Kidney (tissue), 14 donors: ENCODE results near the gene NDUFB11. TPM values are rescaled to one million over a fixed set of nuclear protein-coding genes. Genes with fewer than 3 reads are reported as not detected.

Experiments used
- DNase-seq, 5 donors: peaks; one replicate each; pipeline ENCODE4 v3.0.0-alpha.2; 2013 to 2020
- FAIRE-seq: peaks from 2 replicates; lab custom pipeline; 2012; peaks lifted over from hg19 to GRCh38; lab: Jason Lieb, UNC
- H3K27ac ChIP-seq, 2 donors: one replicate each; pipeline ENCODE4 v1.7.0; 2013; ENCODE audit warnings: low read depth in 2 of 2, low read length in 2 of 2, inconsistent platforms in 1 of 2
- H3K27me3 ChIP-seq: one replicate; pipeline ENCODE4 v1.7.1; 2013; ENCODE audit warnings: low read length, inconsistent platforms; ENCODE audit not compliant: control insufficient read depth, insufficient read depth
- H3K36me3 ChIP-seq, 3 donors: one replicate each; pipeline versions ENCODE4 v1.7.0 to v1.7.1; 2013; ENCODE audit warnings: low read length in 3 of 3, control low read depth in 1 of 3, inconsistent platforms in 1 of 3; ENCODE audit not compliant: insufficient read depth in 3 of 3, control insufficient read depth in 2 of 3
- H3K4me1 ChIP-seq, 3 donors: one replicate each; pipeline versions ENCODE4 v1.7.0 to v1.7.1; 2013; ENCODE audit warnings: low read length in 3 of 3, inconsistent platforms in 1 of 3, low read depth in 1 of 3; ENCODE audit not compliant: control insufficient read depth in 2 of 3, insufficient read depth in 2 of 3
- H3K4me3 ChIP-seq, 3 donors: one replicate each; pipeline versions ENCODE4 v1.7.0 to v1.8.1; 2013; ENCODE audit warnings: low read length in 3 of 3, control low read depth in 1 of 3, inconsistent platforms in 1 of 3
- H3K9ac ChIP-seq, 3 donors: one replicate each; pipeline versions ENCODE4 v1.7.0 to v1.7.1; 2013; ENCODE audit warnings: low read length in 3 of 3, control low read depth in 1 of 3, inconsistent platforms in 1 of 3
- H3K9me3 ChIP-seq, 3 donors: one replicate each; pipeline versions ENCODE4 v1.7.0 to v1.7.1; 2013; ENCODE audit warnings: low read length in 3 of 3, control low read depth in 1 of 3, inconsistent platforms in 1 of 3; ENCODE audit not compliant: control insufficient read depth in 2 of 3, insufficient read depth in 1 of 3
- intact Hi-C: fragments of 100-400 bp; cut with DNase I; formaldehyde crosslinking; loops from one replicate; pipeline ENCODE4 v1.11.1; 2022
- polyA plus RNA-seq: library from polyadenylated mRNA; stranded (reverse); fragments of 350-450 nt; fragmentation: Illumina TruSeq; extraction: RNeasy Lipid Tissue Mini Kit (QIAGEN cat#74804); gene quantifications from one replicate; pipeline ENCODE4 v1.2.3, GENCODE V29; 2014; ENCODE audit warnings: low read depth, low replicate concordance; ENCODE audit not compliant: insufficient read depth
- total RNA-seq: library from RNA; stranded (reverse); fragmentation: NEBNext Ultra II Directional; extraction: Animal tissue kit (Norgen Biotek cat#: 25700); gene quantifications from one replicate; pipeline ENCODE4 v1.2.1, GENCODE V29; 2021
- TF ChIP-seq, protein P1 (sequence below): IDR thresholded peaks from 3 replicates; pipeline ENCODE4 v1.5.1; 2012; ENCODE audit warnings: mild to moderate bottlenecking, moderate library complexity, borderline replicate concordance; ENCODE audit not compliant: insufficient read depth; ENCODE audit errors: extremely low read depth
- donor health status: control.
- donor health status: control.
- donor health status: control.
- donor health status: control.
- donor health status: control.
- donor health status: DM: yes; HTN: yes; CAD: no.
- donor health status: Normal renal cell carcinoma (clear cell type).

NDUFB11 gene
- total and polyA plus RNA-seq, 2 donors from 2014 or later = 70.7 to 215 TPM

DNA sequence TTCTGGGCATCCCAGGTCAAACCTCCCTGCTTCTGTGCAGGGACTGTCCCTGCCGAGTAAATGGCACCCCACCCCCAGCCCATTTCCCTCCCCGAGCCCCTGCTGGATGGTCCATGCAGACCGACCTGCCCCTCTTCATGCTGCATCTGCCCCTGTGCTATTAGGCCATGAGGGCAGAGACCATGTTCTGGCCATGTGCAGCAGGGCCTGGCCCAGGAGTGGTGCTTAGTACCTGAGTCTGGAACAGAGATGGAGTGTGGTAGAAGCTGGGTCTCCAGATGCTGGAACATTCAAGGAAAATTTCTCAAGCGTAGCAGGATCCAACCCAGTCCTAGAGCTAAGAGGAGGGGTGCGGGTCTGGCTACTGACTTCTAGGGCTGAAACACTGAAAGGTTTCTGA is 33.8 kb upstream of the NDUFB11 start:
- intact Hi-C loops = no loop called here
- no peak overlapping the region for H3K9ac ChIP-seq
- H3K36me3 ChIP-seq = peaks cover 3 to 6% (median 4%) of the 10 kb centered on the region in 3 donors
- DNase-seq (peak in 2 of 5 donors; percentile 11 to 50), FAIRE-seq (no peak)
- no peak overlapping the region for H3K4me3 ChIP-seq
- H3K27me3 ChIP-seq = peaks cover 9% of the 10 kb centered on the region
- H3K4me1 ChIP-seq = no peaks in the 10 kb centered on the region
- H3K9me3 ChIP-seq = no peaks in the 10 kb centered on the region
- TF ChIP-seq, protein P1, sequence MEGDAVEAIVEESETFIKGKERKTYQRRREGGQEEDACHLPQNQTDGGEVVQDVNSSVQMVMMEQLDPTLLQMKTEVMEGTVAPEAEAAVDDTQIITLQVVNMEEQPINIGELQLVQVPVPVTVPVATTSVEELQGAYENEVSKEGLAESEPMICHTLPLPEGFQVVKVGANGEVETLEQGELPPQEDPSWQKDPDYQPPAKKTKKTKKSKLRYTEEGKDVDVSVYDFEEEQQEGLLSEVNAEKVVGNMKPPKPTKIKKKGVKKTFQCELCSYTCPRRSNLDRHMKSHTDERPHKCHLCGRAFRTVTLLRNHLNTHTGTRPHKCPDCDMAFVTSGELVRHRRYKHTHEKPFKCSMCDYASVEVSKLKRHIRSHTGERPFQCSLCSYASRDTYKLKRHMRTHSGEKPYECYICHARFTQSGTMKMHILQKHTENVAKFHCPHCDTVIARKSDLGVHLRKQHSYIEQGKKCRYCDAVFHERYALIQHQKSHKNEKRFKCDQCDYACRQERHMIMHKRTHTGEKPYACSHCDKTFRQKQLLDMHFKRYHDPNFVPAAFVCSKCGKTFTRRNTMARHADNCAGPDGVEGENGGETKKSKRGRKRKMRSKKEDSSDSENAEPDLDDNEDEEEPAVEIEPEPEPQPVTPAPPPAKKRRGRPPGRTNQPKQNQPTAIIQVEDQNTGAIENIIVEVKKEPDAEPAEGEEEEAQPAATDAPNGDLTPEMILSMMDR = no peak
- no peak overlapping the region for H3K27ac ChIP-seq

DNA sequence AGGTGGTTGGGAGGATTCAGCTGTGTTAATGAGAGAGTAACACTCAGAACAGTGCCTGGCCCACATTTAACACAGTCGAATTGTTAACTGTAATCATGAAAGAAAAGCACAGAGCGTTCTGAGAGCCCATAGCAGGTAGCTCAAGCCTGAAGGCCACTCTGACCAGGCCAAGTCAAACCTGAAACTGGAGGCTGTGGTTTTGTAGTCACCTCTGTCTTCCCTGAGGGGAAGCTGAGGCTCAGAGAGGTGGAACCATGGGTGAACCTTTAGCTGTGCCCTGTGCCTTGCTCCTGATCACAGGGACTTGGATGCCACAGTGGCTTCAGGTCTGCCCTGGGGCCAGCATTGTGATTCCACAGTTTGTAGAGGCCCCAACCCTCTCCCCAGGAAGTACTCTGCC is 32.6 kb upstream of the NDUFB11 start:
- H3K4me3 ChIP-seq = no peak overlapping the region
- no peak overlapping the region for H3K9ac ChIP-seq
- peak in 1 of 5 donors; percentile 15 for DNase-seq
- H3K4me1 ChIP-seq = no peaks in the 10 kb centered on the region
- intact Hi-C loops = no loop called here
- peaks cover 6% of the 10 kb centered on the region for H3K27me3 ChIP-seq
- TF ChIP-seq, protein P1 = no peak
- H3K36me3 ChIP-seq = peaks cover 0 to 14% (median 3%) of the 10 kb centered on the region in 3 donors
- FAIRE-seq = no peak
- H3K9me3 ChIP-seq = no peaks in the 10 kb centered on the region
- no peak overlapping the region for H3K27ac ChIP-seq

DNA sequence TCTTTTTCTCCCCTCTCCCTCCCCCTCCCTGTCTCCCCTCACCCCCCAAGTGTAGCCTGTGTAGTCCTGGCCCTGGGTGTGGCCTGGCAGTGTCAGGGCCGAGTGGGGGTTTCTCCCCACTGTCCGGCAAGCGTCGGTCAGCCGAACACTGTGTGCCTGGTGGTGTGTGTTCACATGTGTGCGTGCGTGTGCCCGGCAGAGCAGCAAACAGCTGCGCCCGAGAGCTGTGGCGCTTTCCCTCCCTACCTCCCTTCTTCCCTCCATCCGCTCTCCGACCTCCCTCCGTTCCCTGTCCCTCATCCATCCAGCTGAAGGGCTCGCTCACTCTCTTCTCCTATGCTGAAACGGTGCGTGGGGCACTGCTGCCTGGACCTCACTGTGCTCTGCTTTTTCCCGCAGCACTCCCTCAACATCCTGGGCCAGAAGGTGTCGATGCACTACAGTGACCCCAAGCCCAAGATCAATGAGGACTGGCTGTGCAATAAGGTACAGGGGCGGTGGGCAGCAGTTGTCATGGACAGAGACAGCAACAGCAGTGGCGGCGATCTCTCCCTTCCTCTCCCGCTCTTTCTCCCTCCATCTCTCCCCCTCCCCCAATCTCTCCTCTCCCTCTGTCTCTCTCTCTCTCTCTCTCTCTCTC is 31.7 kb upstream of the NDUFB11 start:
- H3K9ac ChIP-seq = no peak overlapping the region
- no peak overlapping the region for H3K4me3 ChIP-seq
- H3K27ac ChIP-seq = no peak overlapping the region
- peaks cover 0 to 22% (median 3%) of the 10 kb centered on the region in 3 donors for H3K36me3 ChIP-seq
- peak in 1 of 5 donors; percentile 37 for DNase-seq
- intact Hi-C loops = no loop called here
- no peaks in the 10 kb centered on the region for H3K4me1 ChIP-seq
- peaks cover 6% of the 10 kb centered on the region for H3K27me3 ChIP-seq
- no peaks in the 10 kb centered on the region for H3K9me3 ChIP-seq
- TF ChIP-seq, protein P1 = no peak
- no peak for FAIRE-seq

DNA sequence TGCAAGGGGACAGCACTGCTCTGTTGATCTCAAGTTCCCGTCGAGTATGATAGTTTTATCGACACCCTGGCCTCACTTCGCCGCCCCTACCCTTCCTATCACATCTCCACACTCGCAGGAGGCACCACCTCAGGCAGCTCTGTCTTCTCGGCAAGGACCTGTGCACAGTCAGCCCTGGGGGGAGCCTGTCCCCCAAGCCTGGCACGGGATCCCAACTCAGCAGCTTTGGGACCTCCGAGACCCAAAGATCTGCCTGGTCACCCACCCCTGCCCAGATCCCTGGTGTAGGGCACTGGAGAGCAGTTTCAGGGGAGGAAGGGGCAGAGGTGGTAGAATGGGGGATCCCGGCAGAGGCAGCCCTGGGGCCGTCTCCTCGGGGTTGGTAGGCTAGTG is 31.1 kb upstream of the NDUFB11 start:
- DNase-seq (peak in 1 of 5 donors; percentile 57), FAIRE-seq (no peak)
- Histone ChIP-seq H3K27me3 (peaks cover 6% of the 10 kb centered on the region), H3K4me3 (no peak overlapping the region), H3K27ac (no peak overlapping the region), H3K9ac (no peak overlapping the region), H3K4me1 (no peaks in the 10 kb centered on the region), H3K9me3 (no peaks in the 10 kb centered on the region), H3K36me3 (peaks cover 0 to 23% (median 3%) of the 10 kb centered on the region in 3 donors)
- intact Hi-C loops = no loop called here
- TF ChIP-seq, protein P1 = no peak
